ENCODE measurements around the gene EVX2. TPM values are rescaled to one million over a fixed set of nuclear protein-coding genes. Genes with fewer than 3 reads are reported as not detected.

EVX2 gene
- total RNA-seq, 1 donor from 2014 or later: not detected

GRCh38 chr2:176126929-176127773 lies 43.4 kb upstream of the EVX2 start:
- no peak overlapping the region for H3K4me3 ChIP-seq

GRCh38 chr2:176125772-176126054 lies 42.0 kb upstream of the EVX2 start:
- DNase-seq: no peak
- Histone ChIP-seq H3K36me3 (no peaks in the 10 kb centered on the region), H3K27ac (replicated peaks) (no peak overlapping the region), H3K27me3 (ENCODE audit: low read depth) (peaks cover 99% of the 10 kb centered on the region), H3K9me3 (replicated peaks) (no peaks in the 10 kb centered on the region), H3K4me1 (peaks cover 45% of the 10 kb centered on the region), H3K4me3 (no peak overlapping the region)
- intact Hi-C loops (cut with micrococcal nuclease): no loop called here
- no peak for TF ChIP-seq CTCF (IDR thresholded peaks at IDR 0.05; ENCODE audit: borderline replicate concordance)

More at GRCh38 chr2:176126929-176127773, 43.4 kb upstream of the EVX2 start:
- intact Hi-C loops (cut with micrococcal nuclease): no loop called here
- Histone ChIP-seq H3K27me3 (ENCODE audit: low read depth) (peaks cover 99% of the 10 kb centered on the region), H3K4me1 (peaks cover 44% of the 10 kb centered on the region), H3K27ac (replicated peaks) (no peak overlapping the region), H3K36me3 (no peaks in the 10 kb centered on the region), H3K9me3 (replicated peaks) (no peaks in the 10 kb centered on the region)
- TF ChIP-seq CTCF (IDR thresholded peaks at IDR 0.05; ENCODE audit: borderline replicate concordance): peak; percentile 92
- DNase-seq: peak; percentile 55

- no peak for DNase-seq
- no peak overlapping the region for H3K4me3 ChIP-seq
- H3K4me1 ChIP-seq: peaks cover 39% of the 10 kb centered on the region
- TF ChIP-seq CTCF (IDR thresholded peaks at IDR 0.05; ENCODE audit: borderline replicate concordance): no peak
- peaks cover 99% of the 10 kb centered on the region for H3K27me3 ChIP-seq (ENCODE audit: low read depth)
- no peaks in the 10 kb centered on the region for H3K9me3 ChIP-seq (replicated peaks)
- no peak overlapping the region for H3K27ac ChIP-seq (replicated peaks)
- intact Hi-C loops (cut with micrococcal nuclease): no loop called here
- no peaks in the 10 kb centered on the region for H3K36me3 ChIP-seq
Observed at GRCh38 chr2:176124947-176125771, 41.4 kb upstream of the EVX2 start.

GRCh38 chr2:176124110-176124946 lies 40.6 kb upstream of the EVX2 start:
- intact Hi-C loops (cut with micrococcal nuclease): no loop called here
- H3K27me3 ChIP-seq (ENCODE audit: low read depth): peaks cover 99% of the 10 kb centered on the region
- H3K4me1 ChIP-seq: peaks cover 34% of the 10 kb centered on the region
- no peak for DNase-seq
- no peaks in the 10 kb centered on the region for H3K9me3 ChIP-seq (replicated peaks)
- TF ChIP-seq CTCF (IDR thresholded peaks at IDR 0.05; ENCODE audit: borderline replicate concordance): no peak
- H3K36me3 ChIP-seq: no peaks in the 10 kb centered on the region
- peak overlapping the region; percentile 61 for H3K4me3 ChIP-seq
- no peak overlapping the region for H3K27ac ChIP-seq (replicated peaks)

- DNase-seq: no peak
- no peaks in the 10 kb centered on the region for H3K36me3 ChIP-seq
- no peak for TF ChIP-seq CTCF (IDR thresholded peaks at IDR 0.05; ENCODE audit: borderline replicate concordance)
- no peaks in the 10 kb centered on the region for H3K9me3 ChIP-seq (replicated peaks)
- H3K4me1 ChIP-seq: peaks cover 26% of the 10 kb centered on the region
- peak overlapping the region; percentile 61 for H3K4me3 ChIP-seq
- H3K27me3 ChIP-seq (ENCODE audit: low read depth): peaks cover 99% of the 10 kb centered on the region
- intact Hi-C loops (cut with micrococcal nuclease): no loop called here
- H3K27ac ChIP-seq (replicated peaks): no peak overlapping the region
Observed at GRCh38 chr2:176123411-176124109, 39.8 kb upstream of the EVX2 start.

All from left ventricle myocardium inferior (tissue), 1 donor.